Measurements from ENCODE around the gene HNF1B.

Gene HNF1B

DNA sequence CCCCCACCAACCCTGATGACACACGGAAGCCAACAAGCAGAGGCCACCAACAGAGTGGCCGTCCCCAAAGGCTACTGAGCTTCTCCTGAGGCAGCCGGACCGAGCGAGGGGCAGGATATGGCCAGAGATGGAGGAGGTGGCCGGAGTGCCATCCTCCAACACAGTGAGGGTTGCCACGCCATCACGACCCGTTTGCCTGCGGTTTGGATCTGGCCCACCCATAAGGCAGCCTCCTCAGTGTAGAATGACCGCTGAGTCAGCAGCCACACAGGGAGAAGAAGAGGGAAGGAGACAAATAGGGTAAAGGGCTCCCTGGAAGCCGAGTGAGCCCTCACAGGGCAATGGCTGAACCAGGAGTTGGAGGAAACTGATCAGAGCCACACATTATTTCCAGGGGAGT, 13.8 kb downstream of the HNF1B start:
- no peak for DNase-seq

DNA sequence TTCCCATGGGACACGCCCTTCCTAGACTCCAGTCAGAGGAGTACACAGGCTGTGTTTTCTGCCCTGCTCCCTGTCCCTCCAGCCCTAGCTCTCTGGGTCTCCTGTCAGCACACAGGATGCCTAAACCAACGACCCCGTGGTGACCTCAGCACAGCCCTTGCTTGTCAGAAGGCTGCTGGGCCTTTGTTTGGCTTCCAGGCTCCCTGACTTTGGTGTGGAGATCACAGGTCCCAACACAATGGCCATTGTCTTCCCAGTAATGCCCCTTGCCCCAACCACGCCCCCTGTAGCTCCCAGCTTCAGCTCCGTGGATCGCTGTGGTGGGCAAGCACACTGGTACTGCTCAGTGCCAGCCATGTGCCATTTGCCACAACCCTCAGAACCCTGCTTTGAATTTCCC, 15.0 kb downstream of the HNF1B start:
- DNase-seq: no peak

DNA sequence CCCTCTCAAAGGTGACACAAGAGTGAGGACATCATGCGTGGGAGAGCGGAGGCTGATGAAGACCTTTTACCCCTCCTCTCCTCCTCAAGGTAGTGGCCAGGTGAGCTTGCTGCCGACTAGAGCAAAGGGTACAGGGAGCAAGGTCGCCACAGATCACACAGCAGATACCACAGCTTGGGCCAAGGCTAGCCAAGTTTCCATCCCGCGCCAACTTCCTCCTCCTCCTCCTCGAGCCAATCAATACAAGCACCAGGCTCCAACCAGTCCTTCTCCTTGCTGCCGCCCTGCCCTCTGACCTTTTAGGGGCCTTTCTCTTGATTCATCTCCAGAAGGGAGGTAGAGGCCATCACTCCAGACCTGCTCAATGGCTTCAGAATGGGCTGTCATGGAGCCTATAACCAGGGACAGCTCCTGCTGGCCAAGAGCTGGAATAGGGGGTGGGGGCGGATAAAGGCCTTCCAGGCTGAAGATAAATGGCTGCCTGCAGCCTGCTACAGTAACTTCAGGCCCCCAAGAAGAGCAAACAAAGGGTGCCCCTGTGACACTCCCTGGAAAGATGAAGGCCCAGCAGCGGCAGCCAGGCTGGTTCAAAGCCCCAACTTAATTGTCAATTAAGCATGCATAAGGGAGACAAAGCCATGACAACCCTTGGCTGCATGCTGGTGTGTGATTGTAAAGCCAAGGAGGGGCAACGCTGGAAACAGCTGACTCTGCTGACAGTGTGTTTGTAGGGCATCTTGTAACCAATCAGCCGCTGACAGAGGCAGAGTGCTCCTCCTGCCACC, 17.8 kb downstream of the HNF1B start:
- DNase-seq: no peak

DNA sequence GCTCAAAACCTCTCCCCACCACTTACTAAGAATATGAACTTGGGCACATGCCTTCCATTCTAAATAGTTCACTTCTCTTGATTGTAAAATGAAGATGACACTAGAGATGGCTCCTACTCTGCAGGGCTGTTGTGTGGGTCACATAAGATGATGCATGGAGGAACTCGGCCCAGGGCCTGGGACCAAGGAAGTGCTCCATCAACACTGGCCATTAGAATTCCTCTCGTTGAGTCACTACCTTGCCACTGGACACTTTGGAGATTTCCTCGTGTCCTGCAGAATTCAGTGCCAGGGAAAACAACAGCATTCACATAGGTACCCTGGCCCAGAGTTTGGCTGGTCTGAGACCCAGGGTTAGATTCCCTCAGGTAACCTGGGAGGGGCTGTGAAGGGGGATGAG, 18.6 kb downstream of the HNF1B start:
- no peak for DNase-seq

DNA sequence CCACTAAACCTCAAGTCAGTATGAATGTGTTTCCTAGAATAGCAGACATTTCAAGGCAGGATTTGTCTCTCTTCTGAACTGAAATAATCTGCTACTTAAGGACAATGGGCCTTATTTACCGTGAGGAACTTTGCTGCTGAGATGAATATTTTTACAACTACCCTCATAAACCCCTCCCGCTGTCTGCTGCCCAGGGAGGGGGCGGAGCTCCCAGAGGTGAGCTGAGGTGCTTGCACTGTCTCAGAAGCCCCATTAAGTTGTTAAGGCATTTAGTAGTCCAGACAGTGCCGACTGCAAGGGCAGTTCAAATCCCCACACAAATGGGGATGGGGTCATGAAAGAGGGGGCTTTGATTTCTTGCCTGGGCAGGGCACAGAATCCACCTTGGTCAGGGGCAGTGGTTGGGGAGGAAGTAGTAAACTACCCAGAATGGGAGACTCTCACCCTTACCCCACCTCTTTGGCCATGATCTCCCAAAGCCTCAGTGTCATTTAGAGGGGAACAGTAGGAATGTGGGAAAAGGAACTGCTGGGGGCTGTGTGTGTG, 19.2 kb downstream of the HNF1B start:
- no peak for DNase-seq

DNA sequence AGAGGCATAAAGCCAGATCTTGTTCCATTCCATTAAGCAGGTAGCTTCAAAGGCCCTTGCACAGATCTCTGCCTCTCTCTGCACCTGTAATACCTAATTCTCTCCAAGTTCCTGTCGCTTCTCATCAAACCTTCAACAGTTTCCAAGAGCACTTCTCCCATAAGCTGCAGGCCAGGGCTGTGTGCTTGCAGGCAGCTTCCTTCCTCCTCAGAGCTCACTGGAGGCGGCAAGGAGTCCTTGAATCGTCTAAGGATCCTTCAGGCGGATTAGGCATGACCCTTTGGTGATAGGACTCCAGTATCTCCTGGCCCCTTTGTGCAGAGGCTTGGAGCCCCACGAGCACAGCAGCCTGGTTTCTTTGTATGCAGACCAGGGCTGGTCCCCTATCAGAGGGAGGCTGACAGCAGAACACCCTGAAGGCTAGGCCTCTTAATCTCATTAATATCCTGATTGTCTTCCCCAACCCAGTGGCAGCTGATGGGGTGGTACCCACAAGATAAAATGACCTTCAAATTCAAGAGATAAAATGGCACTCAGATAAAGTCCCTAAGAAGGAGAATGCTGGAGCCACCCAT, 19.8 kb downstream of the HNF1B start:
- DNase-seq: no peak

DNA sequence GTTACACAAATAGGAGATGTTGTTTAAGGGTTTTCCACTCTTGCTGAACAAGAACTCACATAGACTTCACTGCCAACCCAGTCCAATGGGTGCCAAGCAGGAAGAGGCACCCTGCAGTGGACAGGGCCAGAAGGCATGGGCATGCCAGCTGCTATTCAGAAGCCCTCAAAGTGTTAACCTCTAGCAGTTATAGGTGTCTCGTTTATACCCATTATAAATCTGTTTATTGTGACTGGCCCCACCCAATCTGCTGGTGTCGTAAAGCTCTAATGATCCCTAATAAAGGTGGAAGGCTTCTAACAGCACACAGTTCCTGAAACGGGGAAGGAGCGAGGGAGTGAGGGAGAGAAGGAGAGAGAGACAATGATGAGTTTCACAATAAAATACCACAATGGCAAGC, 23.9 kb downstream of the HNF1B start:
- no peak for DNase-seq

DNA sequence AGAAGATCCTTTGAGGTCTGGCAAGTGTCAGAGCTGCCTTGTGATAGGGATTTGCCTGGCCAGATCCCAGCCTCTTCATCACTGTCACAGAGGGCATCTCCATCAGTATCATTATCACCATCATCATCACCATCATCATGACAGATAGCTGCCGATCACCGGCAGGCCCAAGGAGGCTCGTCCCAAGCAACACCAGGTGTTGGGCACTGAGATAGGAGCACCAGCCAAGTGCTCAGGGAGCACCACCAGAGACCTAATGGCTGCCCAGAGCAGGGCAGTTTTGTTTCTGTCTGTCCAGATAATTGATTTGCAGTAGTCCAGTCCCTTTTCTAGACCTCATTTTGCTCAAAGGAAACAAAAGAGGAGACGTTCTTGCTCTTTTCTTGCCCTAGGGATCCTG, 25.0 kb downstream of the HNF1B start:
- no peak for DNase-seq

DNA sequence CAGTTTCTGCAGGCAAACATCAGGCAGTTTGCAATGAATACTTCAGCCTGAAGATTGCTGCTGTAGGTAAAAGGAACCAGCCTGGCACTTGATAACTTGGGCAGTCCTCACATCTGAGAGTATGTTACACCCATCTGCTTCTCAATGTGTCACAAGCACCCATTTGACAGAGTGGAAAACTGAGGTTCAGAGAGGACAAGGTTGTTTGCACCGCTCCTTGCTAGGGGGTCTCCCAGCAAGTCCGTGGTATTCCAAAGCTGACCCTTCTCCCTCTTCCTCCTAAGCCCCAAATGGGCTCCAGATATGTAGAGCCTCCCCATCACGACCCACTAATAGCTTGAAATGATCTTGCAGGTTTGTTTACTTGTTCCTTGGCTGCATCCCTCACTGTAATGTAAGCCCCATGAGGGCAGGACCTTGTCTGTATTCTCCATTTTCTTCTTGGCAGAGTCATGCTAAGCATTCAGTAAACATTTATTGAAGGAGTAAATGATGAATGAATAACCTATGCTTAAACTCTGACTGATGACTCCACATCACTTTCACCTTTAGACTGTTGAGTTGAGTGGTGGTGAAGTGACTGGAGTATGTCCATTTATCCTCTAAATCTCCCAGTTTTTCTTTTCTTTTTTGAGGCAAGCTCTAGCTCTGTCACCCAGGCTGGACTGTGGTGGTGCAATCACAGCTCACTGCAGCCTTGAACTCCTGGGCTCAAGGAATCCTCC, 26.4 kb downstream of the HNF1B start:
- no peak for DNase-seq

DNA sequence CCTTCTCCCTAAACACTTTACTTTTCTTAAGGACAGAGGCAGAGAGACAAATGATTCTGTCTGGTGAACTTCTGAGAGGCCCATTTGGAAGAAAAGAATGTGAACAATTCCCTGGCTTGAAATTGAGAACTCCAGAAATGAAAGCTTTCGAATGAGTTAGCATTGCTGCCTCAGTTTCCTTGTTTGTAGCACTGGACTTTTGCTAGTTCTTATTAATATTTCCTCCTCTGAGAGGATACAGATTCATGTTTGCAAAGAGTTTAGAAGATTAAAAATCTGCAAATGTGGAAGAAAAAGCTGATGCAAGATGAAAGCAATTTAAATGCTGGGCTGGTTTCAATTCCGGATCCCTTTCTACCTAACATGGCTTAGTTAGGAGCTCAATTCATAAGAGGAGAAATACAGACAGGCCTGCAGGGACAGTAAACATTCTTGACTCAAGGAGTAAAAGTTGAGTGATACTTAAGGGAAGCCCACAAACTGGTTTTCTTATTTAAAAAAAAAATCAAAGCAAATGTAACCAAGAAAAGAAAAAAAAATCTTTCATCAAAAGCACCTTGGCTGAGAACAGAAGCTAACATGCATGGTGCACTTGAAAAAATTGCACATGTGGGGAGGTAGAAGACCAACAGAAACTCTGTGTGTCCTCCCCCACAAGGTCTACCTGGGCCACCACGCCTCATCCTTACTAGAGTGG, 27.1 kb downstream of the HNF1B start:
- no peak for DNase-seq

DNA sequence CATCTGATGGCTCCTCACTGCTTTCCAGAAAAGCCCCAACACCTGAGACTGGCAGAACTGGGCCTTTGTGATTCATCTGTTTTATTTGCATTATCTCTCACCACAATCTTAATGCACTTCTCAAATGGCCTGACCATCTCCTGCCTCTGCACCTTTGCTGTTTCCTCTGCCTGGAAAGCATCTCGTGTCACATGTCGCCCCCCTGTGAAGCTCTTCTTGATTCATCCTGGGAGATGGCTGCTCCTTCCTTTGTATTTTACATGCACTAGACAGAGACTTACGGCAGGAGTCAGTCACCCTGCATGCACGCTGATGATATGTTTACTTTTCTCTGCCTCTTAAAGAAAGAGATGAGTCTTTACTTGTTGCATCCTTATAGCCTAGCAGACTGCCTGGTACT, 30.0 kb downstream of the HNF1B start:
- no peak for DNase-seq

DNA sequence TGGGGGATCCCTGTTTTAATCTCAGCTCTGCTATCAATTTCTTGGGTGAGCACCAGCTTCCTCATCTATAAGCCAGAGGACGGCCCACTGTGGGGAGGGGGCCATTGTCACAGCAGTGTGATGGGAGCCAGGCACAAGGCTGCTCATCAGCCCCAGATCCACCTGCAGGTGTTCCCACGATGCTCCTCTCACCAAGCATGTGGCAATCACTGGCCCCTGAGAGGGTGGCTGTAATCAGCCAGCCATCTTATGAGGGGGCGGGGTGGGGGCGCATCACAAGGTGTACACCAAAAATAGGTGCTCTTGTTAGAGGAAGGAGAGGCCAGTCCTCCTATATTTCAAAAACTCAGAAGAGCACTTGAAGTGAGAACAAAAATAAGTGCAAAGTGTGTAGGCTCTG, 31.2 kb downstream of the HNF1B start:
- DNase-seq: no peak

DNA sequence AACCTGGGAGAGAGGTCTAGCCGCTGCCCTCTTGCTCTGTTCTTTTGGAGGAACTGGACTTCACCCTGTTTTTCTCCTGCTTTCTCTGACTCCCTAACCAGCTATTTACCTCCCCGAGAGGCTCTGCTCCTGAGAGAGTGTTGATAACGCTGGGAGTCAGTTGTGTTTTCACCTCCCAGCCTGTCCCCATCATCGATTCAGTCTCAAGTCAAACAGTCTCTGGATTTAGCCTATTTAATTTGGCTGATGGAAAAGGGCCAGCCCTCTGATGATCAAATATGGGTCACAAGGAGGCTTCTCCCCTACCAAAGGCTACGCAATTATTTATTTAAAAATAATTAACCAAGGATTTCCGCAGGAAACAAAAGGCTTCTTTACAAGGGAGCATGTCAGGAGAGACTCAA, 31.8 kb downstream of the HNF1B start:
- no peak for DNase-seq

DNA sequence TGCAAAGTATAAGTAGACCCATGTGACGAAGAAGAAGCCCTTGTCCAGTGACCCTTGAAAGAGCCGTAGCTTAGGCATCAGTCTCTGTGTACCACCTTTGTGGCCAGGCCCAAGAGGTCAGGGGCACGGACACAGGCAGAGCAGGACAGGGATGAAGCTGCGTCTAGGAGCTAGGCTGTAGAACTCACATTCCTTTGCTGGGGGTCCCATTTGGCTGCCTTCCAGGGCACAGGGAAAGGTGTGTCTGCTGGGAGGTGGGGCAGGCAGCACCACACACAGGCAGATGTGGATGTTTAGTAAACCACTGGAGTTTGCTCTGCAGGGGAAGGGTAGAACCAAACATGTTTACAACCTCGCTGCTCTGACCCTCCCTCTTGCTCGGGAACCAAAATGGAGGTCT, 33.7 kb downstream of the HNF1B start:
- no peak for DNase-seq

DNA sequence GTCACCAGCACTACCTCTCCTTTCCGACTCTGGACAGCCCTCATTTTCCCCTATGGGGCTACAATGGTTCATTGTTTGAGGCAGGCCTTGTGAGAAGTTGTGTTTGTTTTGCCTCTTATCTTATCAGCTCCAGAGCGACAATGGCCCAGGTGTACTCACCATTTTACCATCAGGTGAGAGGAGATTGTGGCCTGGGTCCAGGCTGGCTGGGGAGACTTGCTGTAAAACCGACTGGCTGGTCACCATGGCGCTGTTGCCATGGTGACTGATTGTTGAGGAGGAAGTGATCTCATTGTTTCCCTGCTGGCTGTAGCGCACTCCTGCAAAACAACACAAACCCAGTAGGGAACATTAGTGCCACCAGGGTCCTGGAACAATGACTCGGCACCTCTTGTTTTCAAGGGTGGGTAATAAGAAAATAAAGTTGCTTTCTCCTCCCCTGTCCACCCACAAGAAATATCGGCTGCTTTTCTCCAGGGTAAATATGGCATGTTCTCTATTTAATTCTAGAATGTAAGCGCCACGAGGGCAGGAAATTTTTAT, 34.4 kb downstream of the HNF1B start:
- no peak for DNase-seq

DNA sequence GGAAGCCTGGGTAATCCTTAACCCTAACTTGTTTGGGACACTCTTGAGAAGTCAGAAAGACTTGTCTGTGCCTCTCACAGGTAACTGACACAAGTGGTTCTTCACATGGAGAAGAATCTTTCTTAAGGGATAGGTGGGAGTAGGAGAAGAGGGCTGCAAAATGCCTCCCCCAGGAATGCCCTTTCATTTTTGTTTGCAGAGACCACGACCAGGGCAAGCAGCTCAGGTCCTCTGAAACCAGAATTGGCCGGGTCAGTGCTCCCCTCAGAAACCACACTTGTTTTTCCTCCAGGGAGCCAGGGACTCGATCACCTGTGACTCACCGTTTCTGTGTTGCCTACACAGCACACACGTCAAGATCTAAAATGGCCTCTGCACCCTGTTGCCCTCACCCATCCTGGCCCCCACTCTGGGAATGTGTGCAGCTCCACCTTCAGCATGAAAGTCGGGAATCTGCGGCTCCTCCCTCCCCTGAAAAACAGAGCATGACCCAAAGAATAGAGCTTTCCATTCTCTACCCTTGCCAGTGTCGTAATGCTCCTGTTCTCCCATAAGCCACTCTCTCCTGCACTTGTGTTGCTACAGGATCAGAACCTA, 36.1 kb downstream of the HNF1B start:
- no peak for DNase-seq

DNA sequence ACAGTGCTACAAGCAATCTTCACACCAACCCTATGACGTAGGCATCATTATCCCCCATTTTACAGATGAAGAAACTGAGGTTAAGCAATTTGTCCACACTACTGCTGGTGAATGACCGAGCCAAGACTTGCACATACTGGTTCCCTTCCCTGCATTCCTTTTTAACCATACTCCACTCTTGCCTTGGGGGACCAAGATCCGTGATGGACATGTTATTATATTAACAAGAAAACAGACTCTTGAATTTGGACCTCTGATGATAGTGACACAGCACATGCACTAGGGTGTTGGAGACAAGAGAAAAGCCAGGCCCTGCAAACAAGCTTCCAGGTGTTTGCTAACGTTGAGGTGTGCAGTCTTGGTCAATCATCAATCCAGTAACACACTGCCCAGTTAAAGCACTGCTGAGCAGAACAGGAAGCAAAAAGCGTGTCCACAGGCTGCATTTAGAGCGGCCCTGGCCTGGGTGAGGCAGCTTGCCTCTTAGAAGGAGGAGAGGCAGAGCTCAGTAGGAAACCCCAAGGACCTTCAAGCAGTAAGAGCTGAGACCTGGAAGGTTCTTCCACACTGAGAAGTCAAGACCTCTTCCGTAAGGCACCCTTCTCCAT, 36.7 kb downstream of the HNF1B start:
- no peak for DNase-seq

DNA sequence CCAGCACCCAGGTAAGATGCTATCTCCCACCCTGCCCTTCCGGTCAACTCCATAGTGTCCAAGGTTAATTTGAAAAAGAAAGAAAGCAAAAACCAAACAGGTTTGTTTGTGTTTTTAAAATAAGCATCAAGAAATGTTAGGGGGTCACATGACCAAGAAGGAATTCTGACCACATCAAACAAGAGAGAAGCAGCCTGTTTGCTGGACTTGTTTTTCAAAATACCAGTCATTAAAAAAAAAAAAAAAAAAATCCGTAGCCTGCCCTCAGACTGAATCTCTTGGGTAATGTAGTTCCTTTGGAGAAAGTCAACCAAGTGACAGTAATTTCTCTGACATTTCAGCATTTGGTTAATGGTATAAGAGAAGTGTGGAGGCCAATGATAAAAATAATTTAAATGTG, 38.4 kb downstream of the HNF1B start:
- no peak for DNase-seq

DNA sequence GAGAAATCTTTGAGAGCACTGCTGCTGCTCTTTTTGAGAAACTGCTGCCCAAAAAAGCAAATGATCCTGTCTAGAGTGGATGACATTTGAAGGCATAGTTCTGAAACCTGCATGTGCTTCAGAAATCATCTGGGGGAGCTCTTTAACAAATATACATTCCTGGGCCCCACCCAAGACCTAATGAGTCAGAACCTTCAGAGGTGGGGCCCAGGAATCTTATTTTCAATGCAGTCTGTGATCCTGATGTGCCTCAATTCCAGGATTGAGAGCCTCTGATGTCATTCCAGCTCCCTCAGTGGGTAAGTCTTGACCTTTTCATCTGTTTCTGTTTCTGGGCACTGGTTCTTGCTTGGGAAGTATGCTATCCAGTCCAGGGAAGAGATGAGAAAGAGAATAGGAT, 42.3 kb downstream of the HNF1B start:
- DNase-seq: peak; percentile 54

DNA sequence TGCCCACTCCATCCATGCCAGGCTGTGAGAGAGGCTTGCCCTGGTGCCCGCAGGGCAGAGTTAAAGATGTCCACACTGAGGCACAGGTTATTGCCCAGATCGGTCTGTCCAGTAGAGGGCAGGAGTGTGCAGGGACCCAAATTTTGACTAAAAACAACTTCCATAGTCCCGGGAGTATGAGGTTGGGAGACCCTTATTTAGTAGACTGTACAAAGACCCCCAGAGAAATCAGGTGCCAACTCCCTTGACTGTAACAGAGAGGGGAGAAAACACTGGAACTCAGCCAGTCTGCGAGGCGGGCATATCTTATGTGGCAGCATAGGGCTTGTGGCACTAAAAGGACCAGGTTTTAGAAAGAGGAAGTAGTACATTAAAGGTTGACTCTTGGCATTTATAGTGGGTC, 43.4 kb downstream of the HNF1B start:
- DNase-seq: no peak

DNA sequence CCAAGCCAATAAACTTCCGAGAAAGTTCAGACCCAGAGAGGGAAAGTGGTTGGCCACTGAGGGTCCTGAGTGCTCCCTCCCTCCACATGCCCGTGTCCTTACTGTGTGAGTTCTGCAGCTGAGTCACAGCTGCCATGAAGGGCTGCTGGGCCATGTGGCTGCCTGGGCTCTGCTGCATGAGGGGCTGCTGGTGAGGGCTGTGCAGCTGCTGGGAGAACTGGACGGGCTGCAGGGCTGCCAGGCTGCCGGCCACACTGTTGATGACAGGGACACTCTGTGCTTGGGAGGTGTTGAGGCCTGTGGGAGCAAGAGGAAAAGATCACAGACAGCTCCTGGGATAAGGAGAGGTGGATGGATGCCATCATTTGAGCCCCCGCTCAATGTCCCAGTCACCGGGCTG, 44.0 kb downstream of the HNF1B start:
- DNase-seq: no peak

DNA sequence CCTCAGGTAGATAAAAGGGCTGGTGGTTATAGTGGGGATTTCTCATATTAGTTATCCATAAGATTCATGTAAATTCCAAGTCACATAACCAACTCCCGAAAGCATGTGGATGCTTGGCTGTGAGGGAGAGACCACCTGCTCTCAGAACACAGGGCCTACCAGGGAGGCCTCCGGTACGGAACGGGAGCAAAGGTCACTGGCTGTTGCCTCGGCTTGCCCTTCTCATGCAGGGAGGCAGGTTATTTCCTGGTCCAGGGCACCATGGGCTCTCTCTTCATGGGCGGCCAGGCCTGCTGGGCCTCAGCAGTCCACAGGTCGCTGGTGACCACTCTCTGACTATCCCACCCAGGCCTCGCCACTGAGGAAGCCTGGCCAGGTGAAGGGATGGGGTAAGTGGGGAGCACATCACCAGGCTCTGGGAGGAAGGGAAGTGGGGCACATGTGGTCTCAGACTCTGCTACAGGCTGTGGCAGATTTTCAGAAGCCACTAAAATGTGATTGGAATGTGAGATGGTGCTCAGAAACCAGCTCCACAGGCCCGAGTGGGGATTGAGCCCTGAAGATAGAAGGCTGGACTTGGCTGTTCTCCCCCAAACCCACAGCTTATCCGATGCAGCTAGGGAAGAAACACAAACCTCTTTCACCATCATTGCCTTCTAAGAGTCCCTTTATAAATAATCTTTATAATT, 45.4 kb downstream of the HNF1B start:
- DNase-seq: no peak

Data from amniotic stem cell (primary cell).